NCI-H2107 treated with DMSO at 0.1 percent for 48 hours (cell line): Measurements from ENCODE around the gene PCSK9.

Source experiments
- DNase-seq: peaks from one replicate; lab custom pipeline; 2025; ENCODE audit not compliant: unreplicated experiment; lab: John Stamatoyannopoulos, UW

Gene PCSK9

GRCh38 chr1:55057956-55058298 lies 18.6 kb downstream of the PCSK9 start:
- DNase-seq = no peak

GRCh38 chr1:55059302-55060132 lies 20.2 kb downstream of the PCSK9 start:
- no peak for DNase-seq

- DNase-seq = no peak
These were observed 21.0 kb downstream of the PCSK9 start for GRCh38 chr1:55060133-55060999.

- DNase-seq = no peak
These were observed 21.8 kb downstream of the PCSK9 start for GRCh38 chr1:55061000-55061705.

- DNase-seq = no peak
These were observed 22.5 kb downstream of the PCSK9 start for GRCh38 chr1:55061706-55062321.

GRCh38 chr1:55062801-55063576 lies 23.6 kb downstream of the PCSK9 start:
- no peak for DNase-seq

- DNase-seq = no peak
These were observed 24.2 kb downstream of the PCSK9 start for GRCh38 chr1:55063577-55063942.

- no peak for DNase-seq
These were observed 24.8 kb downstream of the PCSK9 start for GRCh38 chr1:55064071-55064581.

- no peak for DNase-seq
These were observed 25.5 kb downstream of the PCSK9 start for GRCh38 chr1:55064861-55065263.

GRCh38 chr1:55065648-55066047 lies 26.3 kb downstream of the PCSK9 start:
- no peak for DNase-seq

- peak; percentile 68 for DNase-seq
These were observed 27.9 kb downstream of the PCSK9 start for GRCh38 chr1:55067022-55067778.

- no peak for DNase-seq
These were observed 28.6 kb downstream of the PCSK9 start for GRCh38 chr1:55067914-55068313.

GRCh38 chr1:55068638-55069037 lies 29.3 kb downstream of the PCSK9 start:
- DNase-seq = no peak

GRCh38 chr1:55069280-55069679 lies 29.9 kb downstream of the PCSK9 start:
- no peak for DNase-seq

- peak; percentile 40 for DNase-seq
These were observed 31.2 kb downstream of the PCSK9 start for GRCh38 chr1:55070293-55071164.

GRCh38 chr1:55071477-55071876 lies 32.1 kb downstream of the PCSK9 start:
- DNase-seq = peak; percentile 51

GRCh38 chr1:55073187-55073916 lies 34.0 kb downstream of the PCSK9 start:
- peak; percentile 64 for DNase-seq

- no peak for DNase-seq
These were observed 35.1 kb downstream of the PCSK9 start for GRCh38 chr1:55074455-55074854.
